Muscle layer of colon (tissue), 2 donors: ENCODE measurements around the gene NRAS.

ENCODE experiments used
- H3K27ac ChIP-seq: one replicate; pipeline ENCODE4 v1.7.0; 2013; ENCODE audit warnings: low read depth, mild to moderate bottlenecking, low read length, moderate library complexity
- H3K27me3 ChIP-seq, 2 donors: one replicate each; pipeline ENCODE4 v1.7.0; 2013; ENCODE audit warnings: low read length in 2 of 2, mild to moderate bottlenecking in 2 of 2; ENCODE audit not compliant: insufficient read depth in 2 of 2, control insufficient read depth in 1 of 2
- H3K36me3 ChIP-seq: one replicate; pipeline ENCODE4 v1.7.0; 2013; ENCODE audit warnings: mild to moderate bottlenecking, low read length; ENCODE audit not compliant: insufficient read depth
- H3K4me1 ChIP-seq: one replicate; pipeline ENCODE4 v1.7.0; 2013; ENCODE audit warnings: mild to moderate bottlenecking, low read length; ENCODE audit not compliant: insufficient read depth
- H3K4me3 ChIP-seq, 2 donors: one replicate each; pipeline ENCODE4 v1.7.0; 2013; ENCODE audit warnings: low read length in 2 of 2, low read depth in 1 of 2, mild to moderate bottlenecking in 1 of 2, moderate library complexity in 1 of 2
- H3K9ac ChIP-seq: one replicate; pipeline ENCODE4 v1.7.0; 2013; ENCODE audit warnings: low read length
- H3K9me3 ChIP-seq: one replicate; pipeline ENCODE4 v1.7.0; 2013; ENCODE audit warnings: mild to moderate bottlenecking, low read length
- donor health status: abdominal sarcoma.
- donor health status: Adenocarcinoma of cecum.

The NRAS gene

DNA sequence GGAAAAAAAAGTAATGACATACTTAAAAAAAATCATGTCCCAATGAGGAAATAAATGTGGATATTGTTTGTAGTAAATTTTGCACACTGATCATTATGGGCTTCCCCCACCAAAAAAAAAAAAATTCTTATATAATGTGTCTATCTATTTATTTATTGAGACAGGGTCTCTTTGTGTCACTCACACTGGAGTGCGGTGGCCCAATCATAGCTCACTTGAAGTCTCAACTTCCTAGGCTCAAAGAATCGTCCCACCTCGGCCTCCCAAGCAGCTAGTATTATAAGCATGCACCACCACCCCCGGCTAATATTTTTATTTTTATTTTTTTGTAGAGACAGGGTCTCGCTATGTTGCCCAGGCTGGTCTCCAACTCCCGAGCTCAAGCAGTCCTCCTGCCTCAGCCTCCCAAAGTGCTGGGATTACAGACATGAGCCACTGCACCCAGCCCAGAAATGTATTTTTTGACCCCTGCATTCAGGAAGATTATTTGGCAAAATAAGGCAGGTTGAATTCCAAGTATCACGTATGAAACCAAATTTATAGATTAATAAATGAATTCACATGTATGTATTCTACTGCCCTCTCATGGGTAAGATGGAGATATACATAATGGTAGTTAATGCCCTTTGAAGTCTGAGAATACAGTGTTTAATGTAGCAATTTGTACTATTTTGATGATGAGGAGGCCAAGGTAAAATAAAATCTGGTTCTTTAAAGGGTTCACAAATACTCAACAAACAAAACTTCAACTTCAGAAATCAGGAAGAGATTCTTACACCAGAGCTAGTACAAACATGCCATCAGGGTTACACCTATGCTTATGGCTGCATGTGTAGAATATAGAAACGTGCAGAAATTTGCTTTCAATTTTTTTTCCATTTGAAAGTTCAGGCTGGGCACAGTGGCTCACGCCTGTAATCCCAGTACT is 45.3 kb downstream of the NRAS start:
- Histone ChIP-seq H3K27ac (no peak overlapping the region), H3K4me3 (no peak overlapping the region), H3K27me3 (no peaks in the 10 kb centered on the region)

DNA sequence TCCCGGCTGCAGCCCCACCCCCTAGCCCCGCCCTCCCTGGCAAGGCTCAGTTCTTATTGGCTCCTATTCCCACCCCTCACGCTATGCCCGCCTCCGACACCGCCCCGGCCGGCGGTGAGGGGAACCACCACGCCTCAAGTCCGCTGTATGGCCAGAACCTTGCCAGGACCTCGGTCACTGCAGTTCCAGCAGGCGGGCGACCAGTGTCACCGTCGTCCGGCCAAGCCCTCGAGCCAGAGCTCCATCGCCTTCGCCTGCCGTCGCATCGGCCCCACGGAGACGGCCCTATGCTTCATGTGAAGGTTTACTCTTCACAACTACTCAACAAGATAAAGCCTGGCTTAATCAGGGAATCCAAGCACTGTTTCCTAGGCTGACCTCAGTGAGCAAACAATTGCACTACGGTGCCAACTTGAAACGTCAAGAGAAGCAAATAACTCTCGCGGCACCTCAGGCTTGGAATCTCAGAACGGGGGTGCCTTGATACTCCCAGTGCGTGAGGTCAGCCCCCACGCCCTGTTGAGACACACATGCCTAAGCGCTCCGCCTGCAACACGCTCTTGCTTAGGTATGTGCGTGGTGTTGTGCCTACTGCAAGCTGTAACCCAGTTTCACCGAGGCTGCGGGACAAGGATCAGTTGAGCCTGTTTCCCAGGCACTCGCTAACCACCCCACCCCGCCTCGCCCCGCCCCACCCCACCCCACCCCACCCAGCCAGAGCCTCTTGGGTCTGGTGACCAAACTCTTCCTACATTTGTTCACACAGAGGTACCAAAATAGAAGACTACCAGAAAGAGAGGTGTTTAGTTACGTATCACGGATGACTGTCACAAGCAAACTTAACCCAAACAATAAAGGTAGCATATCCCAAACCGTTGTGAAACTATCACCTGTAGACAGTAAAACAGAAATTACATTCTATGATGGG is 46.2 kb downstream of the NRAS start:
- no peak overlapping the region for H3K9ac ChIP-seq
- H3K27me3 ChIP-seq: no peaks in the 10 kb centered on the region
- H3K9me3 ChIP-seq: no peaks in the 10 kb centered on the region
- H3K27ac ChIP-seq: peak overlapping the region; percentile 73
- no peaks in the 10 kb centered on the region for H3K36me3 ChIP-seq
- H3K4me1 ChIP-seq: no peaks in the 10 kb centered on the region
- H3K4me3 ChIP-seq: peak overlapping the region; percentile 78 to 86

More for the DNA sequence above, 45.3 kb downstream of the NRAS start:
- no peaks in the 10 kb centered on the region for H3K9me3 ChIP-seq
- no peak overlapping the region for H3K9ac ChIP-seq
- no peaks in the 10 kb centered on the region for H3K36me3 ChIP-seq
- H3K4me1 ChIP-seq: no peaks in the 10 kb centered on the region

DNA sequence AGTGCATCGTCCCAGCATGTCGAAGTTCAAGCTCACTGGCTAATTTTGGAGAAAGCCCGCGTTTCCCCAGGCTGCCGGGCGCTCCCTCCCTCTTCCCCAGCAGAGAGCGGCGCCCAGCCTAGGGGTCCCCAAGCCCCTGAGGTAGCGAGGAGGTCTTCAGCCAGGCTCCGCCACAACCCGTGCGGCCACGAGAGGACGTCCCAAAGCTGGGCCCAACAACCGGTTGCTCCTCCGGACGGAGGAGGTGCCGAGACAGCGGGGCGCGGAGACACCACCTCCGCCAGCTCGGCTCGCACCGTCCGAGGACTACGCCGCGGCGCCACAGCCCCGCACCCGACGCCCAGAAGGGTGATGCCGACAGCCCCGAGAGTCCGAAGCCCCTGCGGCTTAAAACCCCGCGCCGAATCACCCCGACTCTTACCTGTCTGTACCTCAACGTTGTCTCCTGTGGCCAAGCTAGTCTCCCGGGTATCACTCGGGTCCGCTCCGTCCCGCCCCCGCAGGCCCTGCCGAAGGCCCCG is 46.9 kb downstream of the NRAS start, which contains the start of gene DENND2C:
Gene DENND2C, minus strand, starts transcription at position 488 of the 521 bp plus-strand sequence. CDS start 44,065 bp downstream, outside the sequence.
- H3K4me3 ChIP-seq: peak within 1 kb of the TSS; percentile 78 to 86
- H3K36me3 ChIP-seq: no peaks in the 10 kb centered on the region
- peak within 1 kb of the TSS; percentile 73 for H3K27ac ChIP-seq
- H3K27me3 ChIP-seq: no peaks in the 10 kb centered on the region
- no peaks in the 10 kb centered on the region for H3K9me3 ChIP-seq
- H3K9ac ChIP-seq: peak within 1 kb of the TSS; percentile 73
- no peaks in the 10 kb centered on the region for H3K4me1 ChIP-seq

DNA sequence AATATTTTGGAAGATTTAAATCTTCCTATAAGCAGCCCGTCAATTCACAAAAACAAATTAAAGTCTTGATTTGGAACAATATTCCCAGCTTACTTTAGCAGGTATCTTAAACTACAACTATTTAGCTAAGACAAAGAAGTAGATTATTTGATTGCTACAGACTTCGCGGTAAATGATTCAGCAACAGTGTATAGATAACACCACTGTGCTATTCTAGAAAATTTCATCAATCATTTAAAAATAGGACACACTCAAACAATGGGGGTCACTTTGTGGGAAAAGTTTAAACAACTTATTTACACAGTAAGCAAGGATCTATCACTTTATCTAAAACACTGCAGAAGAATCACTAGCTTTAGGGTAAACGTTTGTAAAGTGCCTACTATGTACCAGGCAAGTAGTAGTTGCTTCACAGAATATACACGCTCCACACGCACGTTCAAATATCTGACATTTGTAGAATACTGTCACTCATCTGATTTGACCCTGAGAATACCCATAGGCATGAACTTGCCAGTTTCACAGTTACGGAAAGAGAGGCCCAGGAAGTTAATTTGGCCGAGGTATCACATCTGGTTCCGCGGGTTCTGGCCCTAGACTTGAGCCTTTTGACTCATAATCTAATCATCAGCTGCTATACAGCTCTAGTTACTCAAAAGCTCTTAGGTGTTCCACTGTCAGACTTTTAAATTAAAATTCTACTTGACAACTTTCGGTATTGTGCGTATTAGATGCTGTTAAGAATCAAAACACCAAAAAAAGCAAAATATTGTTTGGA is 47.6 kb downstream of the NRAS start:
- H3K27ac ChIP-seq: peak overlapping the region; percentile 40
- no peaks in the 10 kb centered on the region for H3K4me1 ChIP-seq
- H3K9me3 ChIP-seq: no peaks in the 10 kb centered on the region
- no peaks in the 10 kb centered on the region for H3K36me3 ChIP-seq
- H3K27me3 ChIP-seq: no peaks in the 10 kb centered on the region
- peak overlapping the region; percentile 73 for H3K9ac ChIP-seq
- H3K4me3 ChIP-seq: peak overlapping the region; percentile 78 to 86

DNA sequence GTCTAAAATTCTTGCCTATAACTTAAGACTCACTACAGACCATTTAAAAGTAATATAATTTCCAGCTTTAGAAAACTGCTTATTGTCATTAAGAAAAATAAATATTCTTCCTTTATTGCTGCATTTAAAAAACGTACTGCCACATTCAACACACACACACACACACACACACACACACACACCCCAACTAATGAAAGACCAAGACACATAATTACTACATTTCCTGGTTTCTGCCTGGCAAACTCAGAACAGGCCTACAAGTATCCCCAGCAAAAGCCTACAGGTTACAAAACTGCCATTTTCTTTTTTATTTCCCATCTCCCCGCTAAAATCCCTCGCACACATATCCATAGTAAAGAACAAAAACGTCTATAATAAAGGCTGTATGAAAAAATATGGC is 48.2 kb downstream of the NRAS start:
- Histone ChIP-seq H3K27ac (no peak overlapping the region), H3K4me1 (no peaks in the 10 kb centered on the region), H3K9me3 (no peaks in the 10 kb centered on the region), H3K9ac (no peak overlapping the region), H3K27me3 (no peaks in the 10 kb centered on the region), H3K4me3 (no peak overlapping the region), H3K36me3 (no peaks in the 10 kb centered on the region)

DNA sequence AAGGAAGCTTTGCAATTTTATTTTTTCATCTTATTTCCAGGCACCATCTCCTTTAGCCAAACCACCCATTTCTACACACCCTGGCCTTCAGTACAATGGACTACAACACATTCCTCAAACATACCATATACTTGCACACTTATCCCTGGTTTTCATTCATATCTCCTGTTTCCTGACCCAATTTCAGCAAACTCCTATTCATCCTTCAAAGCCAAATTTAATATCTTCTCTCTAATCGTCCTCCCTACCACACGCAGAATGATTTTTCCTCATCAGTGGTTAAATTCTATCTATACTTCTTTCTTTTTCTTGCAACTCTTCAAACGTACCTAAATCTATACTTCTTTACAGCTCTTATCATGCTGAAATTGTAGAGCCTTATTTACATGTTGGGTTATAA is 49.6 kb downstream of the NRAS start:
- H3K36me3 ChIP-seq: no peaks in the 10 kb centered on the region
- no peak overlapping the region for H3K9ac ChIP-seq

DNA sequence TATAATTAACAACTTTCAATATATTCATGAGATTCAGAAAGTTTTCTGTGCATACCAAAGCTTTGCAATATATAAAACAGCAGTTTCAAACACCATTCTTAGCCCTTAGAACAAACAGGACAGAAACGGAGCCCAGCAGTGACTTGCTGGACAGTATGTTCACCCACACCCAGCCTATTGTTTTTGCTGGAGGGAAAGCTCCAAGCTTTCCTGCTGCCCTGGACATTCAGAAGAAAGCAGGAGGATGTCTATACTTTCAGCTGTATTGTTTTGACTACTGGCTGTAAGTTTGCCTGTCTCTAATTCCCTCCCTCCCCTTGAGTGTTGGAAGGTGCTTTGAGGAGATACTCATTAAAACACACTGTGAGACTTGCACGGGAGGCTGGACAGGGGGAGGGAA is 56.3 kb downstream of the NRAS start:
- H3K36me3 ChIP-seq: no peaks in the 10 kb centered on the region
- no peak overlapping the region for H3K9ac ChIP-seq
- no peaks in the 10 kb centered on the region for H3K27me3 ChIP-seq
- H3K4me1 ChIP-seq: no peaks in the 10 kb centered on the region
- H3K4me3 ChIP-seq: no peak overlapping the region
- H3K9me3 ChIP-seq: no peaks in the 10 kb centered on the region
- no peak overlapping the region for H3K27ac ChIP-seq

More for the DNA sequence above, 49.6 kb downstream of the NRAS start:
- Histone ChIP-seq H3K27ac (no peak overlapping the region), H3K9me3 (no peaks in the 10 kb centered on the region), H3K4me1 (no peaks in the 10 kb centered on the region), H3K27me3 (no peaks in the 10 kb centered on the region), H3K4me3 (no peak overlapping the region)
